NCI-H187 (cell line): ENCODE measurements around the gene NWD2.
"Not testable (repeated sequence)": the region's sequence is repeated elsewhere in the genome, so short reads cannot be mapped to it uniquely, and the experiment has no call there.

Experiments used
- DNase-seq, 2 experiments: peaks; one replicate each; lab custom pipeline; 2025; lab: John Stamatoyannopoulos, UW

Gene NWD2

DNA sequence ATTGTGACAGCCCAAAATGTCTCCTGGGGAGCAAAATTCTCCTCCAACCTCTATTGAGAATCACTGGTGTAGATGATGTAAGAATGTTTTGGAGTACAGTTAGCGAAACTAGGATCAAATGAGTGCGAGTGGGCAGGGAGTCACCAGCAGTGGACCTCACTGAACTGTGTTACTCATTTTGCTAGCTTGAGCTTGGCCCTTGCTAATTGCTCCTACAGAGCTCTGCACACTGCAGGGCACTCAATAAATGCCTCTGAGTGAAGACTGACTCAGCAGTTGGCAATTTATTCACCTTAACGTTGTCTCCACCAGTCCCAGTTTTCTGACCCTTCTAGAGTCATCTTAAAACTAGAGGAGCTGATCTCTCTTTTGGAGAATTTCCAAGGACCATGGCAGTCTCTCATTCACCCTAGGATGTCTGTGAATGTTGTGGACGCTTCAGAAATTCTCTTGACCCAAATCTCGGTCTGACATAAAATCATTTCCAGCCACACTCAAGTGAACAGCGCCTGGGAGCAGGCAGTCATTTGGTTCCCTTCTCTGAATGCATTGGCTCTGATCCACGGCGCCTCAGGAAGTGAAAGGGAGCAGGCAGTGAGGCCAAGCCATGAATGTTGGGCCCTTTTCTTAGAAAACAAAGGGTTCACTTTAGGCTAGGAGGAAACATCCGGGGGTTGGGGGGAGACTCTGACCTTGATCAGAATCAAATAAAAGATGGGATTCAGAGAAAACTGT lies 148.1 kb downstream of the NWD2 start:
- no peak for DNase-seq

DNA sequence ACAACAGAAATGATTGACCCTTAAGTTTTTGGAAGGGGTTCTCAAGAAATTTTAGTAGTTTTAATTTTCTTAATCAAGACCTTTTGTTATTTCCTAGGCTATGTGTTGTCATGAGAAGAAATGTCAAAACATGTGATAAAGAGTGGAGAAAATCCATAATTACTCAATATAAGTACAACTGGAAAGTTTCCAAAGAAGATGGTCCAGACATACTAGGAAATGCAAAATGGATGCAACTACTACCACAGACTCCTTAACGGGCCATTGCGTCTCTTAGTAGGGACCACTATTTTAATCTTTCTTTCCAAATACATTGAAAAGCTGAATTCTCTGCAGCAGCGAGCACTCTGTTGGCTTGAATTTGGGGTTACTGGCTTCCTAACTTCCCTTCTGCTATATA lies 148.8 kb downstream of the NWD2 start:
- DNase-seq, result no peak

DNA sequence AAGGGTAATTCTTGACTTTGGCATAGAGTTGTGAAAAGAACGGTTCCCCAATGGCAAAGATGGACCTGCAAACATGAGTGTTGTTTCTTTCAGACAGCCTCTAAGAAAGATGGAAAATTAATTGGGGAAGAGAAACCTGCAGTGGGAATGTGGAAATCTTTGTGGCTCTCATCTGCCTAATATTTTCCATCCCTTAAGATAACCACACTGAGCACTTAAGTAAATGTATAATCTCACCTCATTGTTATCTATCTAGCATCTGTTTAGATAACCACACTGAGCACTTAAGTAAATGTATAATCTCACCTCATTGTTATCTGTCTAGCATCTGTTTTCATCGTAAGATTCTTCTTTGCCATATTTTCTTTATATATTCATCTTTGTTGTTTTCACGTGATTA lies 149.3 kb downstream of the NWD2 start:
- DNase-seq, result no peak

- no peak for DNase-seq
Observed at GRCh38 chr4:37397505-37397904, 153.0 kb downstream of the NWD2 start.

DNA sequence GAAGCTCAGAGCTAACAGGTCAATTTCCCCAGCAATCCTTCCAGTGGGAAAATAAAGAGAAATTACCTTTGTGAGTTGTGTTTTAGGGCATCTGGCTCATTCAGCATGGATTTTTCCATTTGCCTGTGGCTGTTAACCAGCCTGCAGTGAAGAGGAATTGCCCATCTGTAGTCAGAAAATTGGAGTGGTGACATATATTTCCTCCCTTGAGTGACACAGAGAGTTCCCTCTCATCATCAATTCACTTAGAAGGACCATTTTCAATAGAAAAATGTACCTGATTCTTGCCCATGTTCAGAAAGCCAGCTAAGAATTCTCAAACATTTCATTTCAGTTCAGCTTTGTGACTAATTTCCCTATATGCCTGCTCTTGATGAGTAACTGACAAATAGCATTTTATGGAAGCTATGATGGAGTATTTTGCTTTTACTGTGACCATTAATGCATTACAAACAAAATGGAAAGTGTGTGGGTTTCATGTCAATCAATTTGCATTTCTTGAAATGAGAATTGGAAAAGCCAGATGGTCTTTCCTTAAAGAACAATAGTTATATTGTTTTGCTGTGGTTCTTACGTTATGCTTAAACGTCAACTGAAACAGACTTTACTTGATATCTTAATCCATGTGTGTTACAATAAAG lies 155.8 kb downstream of the NWD2 start:
- no peak for DNase-seq

DNA sequence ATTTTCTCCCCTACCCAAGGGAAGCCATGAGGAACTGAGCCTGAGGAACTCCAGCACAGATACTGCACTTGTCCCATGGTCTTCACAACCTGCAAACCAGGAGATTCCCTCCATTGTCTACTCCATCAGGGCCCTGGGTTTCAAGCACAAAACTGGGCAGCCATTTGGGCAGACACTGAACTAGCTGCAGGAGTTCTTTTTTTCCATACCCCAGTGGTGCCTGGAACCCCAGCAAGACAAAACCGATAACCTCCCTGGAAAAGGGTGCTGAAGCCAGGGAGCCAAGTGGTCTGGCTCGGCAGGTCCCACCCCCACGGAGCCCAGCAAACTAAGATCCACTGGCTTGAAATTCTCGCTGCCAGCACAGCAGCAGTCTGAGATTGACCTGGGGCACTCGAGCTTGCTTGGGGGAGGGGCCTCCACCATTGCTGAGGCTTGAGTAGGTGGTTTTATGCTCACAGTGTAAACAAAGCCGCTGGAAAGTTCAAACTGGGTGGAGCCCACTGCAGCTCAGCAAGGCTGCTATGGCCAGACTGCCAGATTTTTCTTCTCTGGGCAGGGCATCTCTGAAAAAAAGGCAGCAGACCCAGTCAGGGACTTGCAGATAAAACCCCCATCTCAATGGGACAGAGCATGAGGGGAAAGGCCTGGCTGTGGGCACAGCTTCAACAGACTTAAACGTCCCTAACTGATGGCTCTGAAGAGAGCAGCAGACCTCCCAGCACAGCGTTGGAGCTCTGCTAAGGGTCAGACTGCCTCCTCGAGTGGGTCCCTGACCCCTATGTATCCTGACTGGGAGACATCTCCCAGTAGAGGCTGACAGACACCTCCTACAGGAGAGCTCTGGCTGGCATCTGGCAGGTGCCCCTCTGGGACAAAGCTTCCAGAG lies 163.6 kb downstream of the NWD2 start:
- DNase-seq, result peak; percentile 28 to 46

- DNase-seq, result not testable (repeated sequence)
Observed at GRCh38 chr4:37413612-37414011, 169.1 kb downstream of the NWD2 start.

DNA sequence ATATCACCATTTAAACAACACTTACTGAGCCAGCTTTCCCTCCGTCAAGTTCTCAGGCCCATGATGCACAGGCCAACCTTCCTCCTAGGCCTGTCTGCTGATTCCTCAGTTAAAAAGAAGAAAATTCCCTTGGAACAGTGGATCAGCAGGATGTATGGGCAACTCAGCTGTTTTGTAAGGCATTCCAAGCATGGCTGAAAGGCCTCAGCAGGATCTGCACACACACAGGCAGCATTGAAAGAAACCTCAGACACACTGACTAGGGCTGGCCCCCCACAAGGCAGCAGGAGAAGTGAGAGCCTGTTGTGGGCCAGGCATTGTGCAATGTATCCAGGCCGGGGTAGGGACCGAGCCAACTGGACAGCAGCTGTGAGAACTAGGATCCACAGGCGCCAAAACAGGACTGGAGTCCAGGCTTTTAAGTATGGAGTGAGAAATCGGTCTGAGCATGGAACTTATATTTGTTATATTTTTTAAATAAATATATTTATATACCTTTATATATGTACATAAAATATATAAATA lies 171.4 kb downstream of the NWD2 start:
- no peak for DNase-seq

GRCh38 chr4:37421614-37422013 lies 177.1 kb downstream of the NWD2 start:
- no peak for DNase-seq

DNA sequence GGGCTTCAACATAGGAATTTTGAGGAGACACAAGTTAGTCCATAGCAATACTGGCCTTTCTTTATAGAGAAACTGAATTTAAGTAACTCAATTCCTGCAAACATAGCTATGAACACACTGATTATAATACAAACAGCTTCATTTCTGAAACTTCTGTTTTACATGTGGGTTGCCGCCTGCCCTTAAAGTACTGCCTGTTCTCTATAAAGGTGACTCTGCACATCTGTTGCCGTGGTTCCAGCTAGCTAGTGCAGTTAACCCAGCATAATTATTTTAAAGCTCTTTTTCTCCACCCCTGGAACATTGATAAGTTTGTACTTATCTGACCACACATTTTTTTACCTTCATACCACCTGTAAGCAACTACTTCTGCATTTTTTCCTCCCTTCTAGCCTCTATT lies 177.6 kb downstream of the NWD2 start:
- no peak for DNase-seq

- no peak for DNase-seq
Observed at GRCh38 chr4:37422638-37423037, 178.1 kb downstream of the NWD2 start.

GRCh38 chr4:37423310-37423709 lies 178.8 kb downstream of the NWD2 start:
- no peak for DNase-seq

DNA sequence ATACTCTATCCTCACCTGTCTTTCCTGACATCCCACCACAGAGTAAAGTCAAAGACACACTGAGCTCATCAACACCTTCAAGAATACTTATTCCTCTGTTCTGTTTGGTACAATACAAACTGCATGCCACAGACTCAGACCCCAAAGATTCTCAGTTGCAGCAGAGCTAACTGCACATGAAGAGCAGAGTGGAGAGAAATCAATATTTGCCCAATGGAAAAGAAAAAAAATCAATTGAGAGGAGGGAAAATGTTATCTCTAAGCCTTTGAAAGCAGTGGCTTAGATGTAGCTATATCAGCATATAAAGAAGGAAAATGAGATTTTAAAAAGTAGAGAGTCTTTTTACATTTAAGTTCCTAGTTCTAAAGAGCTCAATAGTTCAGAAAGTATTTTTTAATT lies 180.2 kb downstream of the NWD2 start:
- no peak for DNase-seq

DNA sequence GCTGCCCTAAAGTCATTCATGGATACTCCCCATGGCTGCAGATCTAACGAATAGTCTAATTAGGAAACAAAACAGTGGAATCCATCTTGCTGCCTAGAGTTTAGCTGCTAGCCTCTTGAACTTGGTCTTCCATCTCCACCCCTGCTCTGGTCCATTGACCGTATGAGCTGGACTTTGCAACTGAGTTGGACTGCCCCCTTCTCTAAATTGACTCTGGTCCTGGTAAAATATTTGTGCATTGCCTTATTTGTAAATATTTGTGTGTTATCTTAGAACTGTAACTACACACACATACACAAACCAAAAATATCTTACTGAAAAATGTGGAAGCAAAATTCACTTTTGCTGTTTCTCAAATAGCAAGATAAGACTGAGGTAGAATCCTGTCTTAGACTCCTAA lies 181.3 kb downstream of the NWD2 start:
- no peak for DNase-seq

GRCh38 chr4:37427193-37427592 lies 182.7 kb downstream of the NWD2 start:
- DNase-seq, result no peak

- no peak for DNase-seq
Observed at GRCh38 chr4:37429906-37430305, 185.4 kb downstream of the NWD2 start.

GRCh38 chr4:37430718-37431416 lies 186.3 kb downstream of the NWD2 start:
- DNase-seq, result no peak

DNA sequence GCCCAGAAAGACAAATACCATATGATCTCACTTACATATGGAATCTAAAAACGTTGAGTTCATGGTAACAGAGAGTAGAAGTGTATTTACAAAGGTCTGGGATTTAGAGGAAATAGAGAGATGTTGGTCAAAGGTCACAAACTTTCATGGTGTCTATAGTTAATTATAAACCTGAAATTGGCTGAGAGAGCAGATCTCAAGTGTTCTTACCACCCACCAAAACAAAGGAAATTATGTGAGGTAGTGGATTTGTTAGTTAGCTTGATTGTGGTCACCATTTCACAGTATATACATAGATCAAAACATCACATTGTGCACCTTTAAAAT lies 186.8 kb downstream of the NWD2 start:
- no peak for DNase-seq

DNA sequence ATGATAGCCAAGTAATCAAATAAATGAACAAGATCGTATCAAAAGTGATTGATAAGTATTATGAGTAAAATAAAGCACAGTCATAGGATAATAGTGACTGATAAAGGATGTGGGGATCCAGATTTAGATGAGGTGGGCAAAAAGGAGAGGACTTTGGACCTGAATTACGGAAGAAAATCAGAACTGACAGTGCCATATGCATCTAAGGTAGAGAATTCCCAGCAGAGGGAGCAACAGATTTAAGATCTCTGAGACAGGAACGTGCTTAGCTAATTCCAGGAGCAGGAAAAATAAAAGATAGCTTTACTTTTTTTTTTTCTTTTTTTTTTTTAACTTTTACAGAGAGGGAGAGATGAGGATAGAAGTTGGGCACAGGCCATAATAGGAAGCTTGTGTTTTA lies 189.9 kb downstream of the NWD2 start:
- no peak for DNase-seq

DNA sequence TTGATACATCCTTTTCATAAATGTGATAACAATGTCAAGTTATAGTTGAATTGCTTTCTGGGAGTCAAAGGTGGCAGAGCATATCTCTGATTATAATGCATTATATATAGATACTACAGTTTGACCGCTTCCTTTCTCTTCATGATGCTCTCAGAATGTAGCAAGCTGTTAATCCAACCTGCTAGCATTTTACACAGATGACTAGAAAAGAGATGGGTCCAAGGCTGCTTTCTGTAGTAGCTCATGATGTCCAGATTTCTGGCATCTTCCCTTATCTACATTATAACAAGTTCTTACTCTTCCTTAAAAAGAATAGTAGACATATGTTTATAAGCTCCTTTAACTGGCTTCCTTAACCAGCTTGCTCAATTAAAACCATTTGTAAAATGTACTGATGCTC lies 192.0 kb downstream of the NWD2 start:
- DNase-seq, result no peak

DNA sequence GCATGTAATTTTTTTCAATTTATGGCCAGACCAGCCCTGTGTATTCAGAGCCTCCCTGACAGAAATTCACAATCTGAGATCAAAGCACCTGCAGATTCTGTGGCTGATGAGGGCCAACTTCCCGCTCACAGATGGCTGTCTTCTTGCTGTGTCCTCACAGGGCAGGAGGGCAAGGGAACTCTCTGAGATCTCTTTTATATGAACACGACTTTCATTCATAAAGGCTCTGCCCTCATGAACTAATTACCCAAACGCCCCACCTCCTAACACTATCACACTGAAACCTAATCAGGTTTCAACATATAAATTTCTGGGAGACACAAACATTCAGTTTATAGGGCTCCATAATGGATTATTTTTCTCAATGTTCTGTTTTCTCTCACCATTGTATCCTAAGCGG lies 192.6 kb downstream of the NWD2 start:
- DNase-seq, result no peak

DNA sequence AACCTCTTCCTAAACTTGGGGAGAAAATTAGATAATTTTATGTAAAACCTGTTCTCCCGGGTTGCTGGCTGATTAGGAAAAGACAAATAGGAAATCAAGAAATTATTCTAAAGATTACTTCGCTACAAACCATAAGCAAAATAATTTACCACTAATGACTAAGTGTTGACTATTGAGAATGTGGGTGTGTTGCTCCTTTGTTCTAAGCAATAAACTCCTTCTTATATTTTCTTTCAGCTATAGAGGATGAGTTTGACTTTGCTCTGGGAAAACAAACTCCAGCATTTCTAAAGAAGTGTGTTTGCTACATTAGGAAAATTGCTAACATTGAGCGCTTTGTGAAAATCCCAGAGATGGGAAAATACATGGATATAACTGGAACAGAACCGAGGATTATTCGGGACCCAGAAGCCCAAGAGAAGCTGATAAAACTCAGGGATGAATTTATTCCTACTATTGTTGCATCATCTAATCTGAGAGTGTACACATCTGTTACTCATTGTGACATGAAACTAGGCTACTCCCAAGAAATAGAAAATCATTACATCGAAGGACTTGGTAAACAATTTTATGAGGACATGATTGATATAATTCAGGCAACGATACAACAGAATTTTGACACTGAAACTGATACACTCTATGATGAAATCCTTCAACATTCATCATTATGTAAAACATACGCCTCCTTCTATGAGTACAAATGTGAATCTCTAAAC lies 194.2 kb downstream of the NWD2 start:
- DNase-seq, result no peak
